Liver (tissue), 3 donors: ENCODE data around the gene STK33.

Experiments
- EGR1 ChIP-seq, 2 donors: IDR thresholded peaks; 2 replicates each; pipeline ENCODE4 v1.6.1; 2016 to 2018; ENCODE audit warnings: antibody characterized with exemption in 2 of 2, low read depth in 2 of 2
- FOXA1 ChIP-seq: IDR thresholded peaks from 2 replicates; pipeline ENCODE4 v1.6.1; 2016; ENCODE audit warnings: antibody characterized with exemption
- GABPA ChIP-seq, 2 donors: IDR thresholded peaks in 1 of 2; conservative IDR thresholded peaks in 1 of 2; 2 replicates each; pipeline ENCODE4 v1.6.1; 2016; ENCODE audit warnings: antibody characterized with exemption in 2 of 2, mild to moderate bottlenecking in 1 of 2, moderate library complexity in 1 of 2
- JUND ChIP-seq, 2 donors: IDR thresholded peaks; 2 replicates each; pipeline ENCODE4 v1.6.1; 2016; ENCODE audit warnings: antibody characterized with exemption in 2 of 2
- RAD21 ChIP-seq, 2 donors: IDR thresholded peaks; 2 replicates each; pipeline ENCODE4 v1.6.1; 2016; ENCODE audit warnings: antibody characterized with exemption in 2 of 2, mild to moderate bottlenecking in 2 of 2
- SP1 ChIP-seq: IDR thresholded peaks from 2 replicates; pipeline ENCODE4 v1.6.1; 2018; ENCODE audit warnings: antibody characterized with exemption, mild to moderate bottlenecking
- TAF1 ChIP-seq: conservative IDR thresholded peaks from 2 replicates; pipeline ENCODE4 v1.6.1; 2016; ENCODE audit warnings: antibody characterized with exemption, mild to moderate bottlenecking
- TF ChIP-seq, protein P1 (sequence below): fragments of 150-350 bp; IDR thresholded peaks from 2 replicates; pipeline ENCODE4 v1.5.1; 2017; ENCODE audit warnings: improper control_type of control experiment, low read depth, low read length; ENCODE audit not compliant: missing input control
- TF ChIP-seq, protein P2 (sequence below): IDR thresholded peaks from 2 replicates; pipeline ENCODE4 v1.6.1; 2016; ENCODE audit warnings: antibody characterized with exemption, mild to moderate bottlenecking
- TF ChIP-seq, protein P3 (sequence below): IDR thresholded peaks from 2 replicates; pipeline ENCODE4 v1.6.1; 2016; ENCODE audit warnings: antibody characterized with exemption
- donor health status: healthy.
- donor health status: healthy.

DNA sequence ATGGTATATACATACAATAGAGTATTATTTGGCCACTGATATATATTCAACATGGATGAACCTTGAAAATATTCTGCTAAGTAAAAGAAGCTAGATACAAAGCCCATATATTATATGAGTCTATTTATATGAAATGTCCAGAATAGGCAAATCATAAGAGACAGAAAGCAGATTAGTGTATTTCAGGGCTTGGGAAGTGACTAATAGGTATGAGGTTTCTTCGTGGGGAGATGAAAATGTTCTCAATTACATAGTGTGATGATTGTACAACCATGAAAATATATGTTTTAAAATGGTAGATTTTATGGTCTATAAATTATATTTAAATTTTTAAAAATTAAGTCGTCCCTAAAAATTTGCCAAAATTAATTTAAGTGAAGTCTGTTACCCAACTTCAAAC, 92.2 kb downstream of the STK33 start:
- TF ChIP-seq, protein P1, sequence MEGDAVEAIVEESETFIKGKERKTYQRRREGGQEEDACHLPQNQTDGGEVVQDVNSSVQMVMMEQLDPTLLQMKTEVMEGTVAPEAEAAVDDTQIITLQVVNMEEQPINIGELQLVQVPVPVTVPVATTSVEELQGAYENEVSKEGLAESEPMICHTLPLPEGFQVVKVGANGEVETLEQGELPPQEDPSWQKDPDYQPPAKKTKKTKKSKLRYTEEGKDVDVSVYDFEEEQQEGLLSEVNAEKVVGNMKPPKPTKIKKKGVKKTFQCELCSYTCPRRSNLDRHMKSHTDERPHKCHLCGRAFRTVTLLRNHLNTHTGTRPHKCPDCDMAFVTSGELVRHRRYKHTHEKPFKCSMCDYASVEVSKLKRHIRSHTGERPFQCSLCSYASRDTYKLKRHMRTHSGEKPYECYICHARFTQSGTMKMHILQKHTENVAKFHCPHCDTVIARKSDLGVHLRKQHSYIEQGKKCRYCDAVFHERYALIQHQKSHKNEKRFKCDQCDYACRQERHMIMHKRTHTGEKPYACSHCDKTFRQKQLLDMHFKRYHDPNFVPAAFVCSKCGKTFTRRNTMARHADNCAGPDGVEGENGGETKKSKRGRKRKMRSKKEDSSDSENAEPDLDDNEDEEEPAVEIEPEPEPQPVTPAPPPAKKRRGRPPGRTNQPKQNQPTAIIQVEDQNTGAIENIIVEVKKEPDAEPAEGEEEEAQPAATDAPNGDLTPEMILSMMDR, result no peak
- no peak for TF ChIP-seq FOXA1
- no peak for TF ChIP-seq JUND (IDR thresholded peaks at IDR 0.05)
- no peak for TF ChIP-seq RAD21 (IDR thresholded peaks at IDR 0.05)
- TF ChIP-seq EGR1 (IDR thresholded peaks at IDR 0.05; ENCODE audit: low read depth in 2 of 2), result no peak
- TF ChIP-seq, protein P2, sequence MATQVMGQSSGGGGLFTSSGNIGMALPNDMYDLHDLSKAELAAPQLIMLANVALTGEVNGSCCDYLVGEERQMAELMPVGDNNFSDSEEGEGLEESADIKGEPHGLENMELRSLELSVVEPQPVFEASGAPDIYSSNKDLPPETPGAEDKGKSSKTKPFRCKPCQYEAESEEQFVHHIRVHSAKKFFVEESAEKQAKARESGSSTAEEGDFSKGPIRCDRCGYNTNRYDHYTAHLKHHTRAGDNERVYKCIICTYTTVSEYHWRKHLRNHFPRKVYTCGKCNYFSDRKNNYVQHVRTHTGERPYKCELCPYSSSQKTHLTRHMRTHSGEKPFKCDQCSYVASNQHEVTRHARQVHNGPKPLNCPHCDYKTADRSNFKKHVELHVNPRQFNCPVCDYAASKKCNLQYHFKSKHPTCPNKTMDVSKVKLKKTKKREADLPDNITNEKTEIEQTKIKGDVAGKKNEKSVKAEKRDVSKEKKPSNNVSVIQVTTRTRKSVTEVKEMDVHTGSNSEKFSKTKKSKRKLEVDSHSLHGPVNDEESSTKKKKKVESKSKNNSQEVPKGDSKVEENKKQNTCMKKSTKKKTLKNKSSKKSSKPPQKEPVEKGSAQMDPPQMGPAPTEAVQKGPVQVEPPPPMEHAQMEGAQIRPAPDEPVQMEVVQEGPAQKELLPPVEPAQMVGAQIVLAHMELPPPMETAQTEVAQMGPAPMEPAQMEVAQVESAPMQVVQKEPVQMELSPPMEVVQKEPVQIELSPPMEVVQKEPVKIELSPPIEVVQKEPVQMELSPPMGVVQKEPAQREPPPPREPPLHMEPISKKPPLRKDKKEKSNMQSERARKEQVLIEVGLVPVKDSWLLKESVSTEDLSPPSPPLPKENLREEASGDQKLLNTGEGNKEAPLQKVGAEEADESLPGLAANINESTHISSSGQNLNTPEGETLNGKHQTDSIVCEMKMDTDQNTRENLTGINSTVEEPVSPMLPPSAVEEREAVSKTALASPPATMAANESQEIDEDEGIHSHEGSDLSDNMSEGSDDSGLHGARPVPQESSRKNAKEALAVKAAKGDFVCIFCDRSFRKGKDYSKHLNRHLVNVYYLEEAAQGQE, result no peak
- TF ChIP-seq GABPA (IDR thresholded peaks at IDR 0.05 in 1 of 2, conservative IDR thresholded peaks at IDR 0.05 in 1 of 2), result no peak
- TF ChIP-seq SP1, result no peak
- TF ChIP-seq TAF1, result no peak
- TF ChIP-seq, protein P3, sequence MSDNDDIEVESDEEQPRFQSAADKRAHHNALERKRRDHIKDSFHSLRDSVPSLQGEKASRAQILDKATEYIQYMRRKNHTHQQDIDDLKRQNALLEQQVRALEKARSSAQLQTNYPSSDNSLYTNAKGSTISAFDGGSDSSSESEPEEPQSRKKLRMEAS, result no peak
